Adrenal gland (tissue), 12 donors: ENCODE data around the gene NHERF1. TPM values are rescaled to one million over a fixed set of nuclear protein-coding genes. Genes with fewer than 3 reads are reported as not detected.

ENCODE experiments used
- DNase-seq, 7 donors: peaks; one replicate each; pipeline ENCODE4 v3.0.0-alpha.2; 2019 to 2020
- H3K27ac ChIP-seq, 5 donors: fragments of 200-600 bp; sonication (generic) in 4 of 5; 1 replicate in 3 of 5; 2 replicates in 2 of 5; pipeline versions ENCODE4 v1.5.1 to v1.8.0; 2016 to 2020; ENCODE audit warnings: mild to moderate bottlenecking in 1 of 5
- H3K27me3 ChIP-seq: fragments of 200-600 bp; 2 replicates; pipeline ENCODE4 v1.8.0; 2021
- H3K36me3 ChIP-seq, 2 donors: fragments of 200-600 bp; replicated peaks in 1 of 2; 1 replicate in 1 of 2; 2 replicates in 1 of 2; pipeline versions ENCODE4 v1.5.1 to v1.8.0; 2018 to 2022
- H3K4me1 ChIP-seq, 2 donors: fragments of 200-600 bp; replicated peaks in 1 of 2; 1 replicate in 1 of 2; 2 replicates in 1 of 2; pipeline versions ENCODE4 v1.5.1 to v1.8.0; 2018 to 2021
- H3K4me3 ChIP-seq, 4 donors: fragments of 200-600 bp; sonication (generic) in 3 of 4; one replicate each; pipeline ENCODE4 v1.5.1; 2016 to 2018
- H3K9me3 ChIP-seq, 3 donors: fragments of 200-600 bp; sonication (generic) in 1 of 3; replicated peaks in 1 of 3; 1 replicate in 2 of 3; 2 replicates in 1 of 3; pipeline versions ENCODE4 v1.5.1 to v1.8.0; 2016 to 2021
- CTCF ChIP-seq, 6 experiments: fragments of 450-650 bp in 4 of 6; fragments of 200-600 bp in 2 of 6; sonication (generic) in 1 of 6; IDR thresholded peaks; 1 replicate in 5 of 6; 2 replicates in 1 of 6; pipeline versions ENCODE4 v1.5.1 to v1.8.0; 2016 to 2021; ENCODE audit warnings: antibody characterized with exemption in 6 of 6, mild to moderate bottlenecking in 2 of 6, moderate library complexity in 1 of 6
- POLR2A ChIP-seq, 2 donors: fragments of 450-650 bp; IDR thresholded peaks; one replicate each; pipeline ENCODE4 v1.6.1; 2017; ENCODE audit warnings: antibody characterized with exemption in 2 of 2, mild to moderate bottlenecking in 2 of 2, moderate library complexity in 1 of 2
- WGBS, 4 donors: extraction: QIAGEN DNeasy Blood & Tissue Kit in 2 of 4; methylation state at CpG; one replicate each; pipeline versions ENCODE4 v1.1.5 to v1.1.7; 2013 to 2017; 5-methylcytosine and 5-hydroxymethylcytosine counted together
- intact Hi-C, 2 donors: fragments of 100-400 bp; cut with DNase I; formaldehyde crosslinking; loops; one replicate each; pipeline versions ENCODE4 v1.14.1 to v1.15.0; 2022 to 2023
- polyA plus RNA-seq, 3 donors: library from polyadenylated mRNA; stranded (reverse); fragments of 200-250 nt in 2 of 3; fragments of 350-450 nt in 1 of 3; fragmentation: Illumina TruSeq in 1 of 3; extraction: RNeasy Lipid Tissue Mini Kit (QIAGEN cat#74804) in 1 of 3; gene quantifications; one replicate each; pipeline ENCODE4 v1.2.3, GENCODE V29; 2013 to 2014
- total RNA-seq, 9 donors: library from RNA; depleted of rRNA in 4 of 9; stranded (reverse); fragments of >200 nt in 4 of 9; fragments of 120-200 nt in 1 of 9; fragmentation: NEBNext Ultra II Directional in 1 of 9; extraction: Animal tissue kit (Norgen Biotek cat#: 25700) in 1 of 9; gene quantifications; one replicate each; pipeline versions ENCODE4 v1.1.0 to v1.2.4, GENCODE V29; 2013 to 2023
- donor health status: healthy with polysubstance abuse.
- donor health status: Bipolar disorder and iron deficiency.
- donor health status: DM: yes; HTN: yes; CAD: no.
- donor health status: DM: no; HTN: no; CAD: no.
- donor health status: DM: no; HTN: no; CAD: no.
- donor health status: DM: yes; HTN: yes; CAD: no.

The NHERF1 gene
- total and polyA plus RNA-seq, 12 donors = 22.0 to 277 (median 209) TPM

GRCh38 chr17:74732042-74732867 is 16.2 kb upstream of the NHERF1 start:
- Histone ChIP-seq H3K4me3 (no peak overlapping the region), H3K9me3 (no peaks in the 10 kb centered on the region), H3K36me3 (no peaks in the 10 kb centered on the region), H3K27me3 (peaks cover 3% of the 10 kb centered on the region), H3K27ac (no peak overlapping the region), H3K4me1 (peaks cover 0 to 8% of the 10 kb centered on the region in 2 donors)
- no peak for TF ChIP-seq POLR2A (IDR thresholded peaks at IDR 0.05)
- no peak for TF ChIP-seq CTCF (IDR thresholded peaks at IDR 0.05)
- DNase-seq = no peak
- intact Hi-C loops = loop anchor here in 1 of 2 donors (10.0 kb wide), 1 partner anchor 77 kb away; no protein-coding TSS in a partner anchor
- 69 to 76% (median 73%) methylated on average over 12 of the region's 12 CpGs for WGBS, 4 donors

- H3K36me3 ChIP-seq = no peaks in the 10 kb centered on the region
- H3K4me3 ChIP-seq = no peak overlapping the region
- no peak for TF ChIP-seq CTCF (IDR thresholded peaks at IDR 0.05)
- no peak for TF ChIP-seq POLR2A (IDR thresholded peaks at IDR 0.05)
- H3K27ac ChIP-seq = no peak overlapping the region
- 61 to 66% (median 61%) methylated on average over 9 of the region's 9 CpGs for WGBS, 4 donors
- no peak for DNase-seq
- peaks cover 0 to 15% of the 10 kb centered on the region in 2 donors for H3K4me1 ChIP-seq
- peaks cover 16% of the 10 kb centered on the region for H3K27me3 ChIP-seq
- intact Hi-C loops = loop anchor here in 1 of 2 donors (10.0 kb wide), 1 partner anchor 79 kb away; no protein-coding TSS in a partner anchor
- no peaks in the 10 kb centered on the region for H3K9me3 ChIP-seq
Observed at GRCh38 chr17:74733365-74734122, 14.9 kb upstream of the NHERF1 start.

GRCh38 chr17:74734256-74734655 is 14.2 kb upstream of the NHERF1 start:
- peaks cover 0 to 15% of the 10 kb centered on the region in 2 donors for H3K4me1 ChIP-seq
- no peak for DNase-seq
- WGBS, 4 donors = 89 to 97% (median 91%) methylated on average over 3 of the region's 3 CpGs
- intact Hi-C loops = loop anchor here in 1 of 2 donors (10.0 kb wide), 1 partner anchor 79 kb away; no protein-coding TSS in a partner anchor
- H3K27me3 ChIP-seq = peaks cover 22% of the 10 kb centered on the region
- H3K4me3 ChIP-seq = no peak overlapping the region
- no peaks in the 10 kb centered on the region for H3K9me3 ChIP-seq
- TF ChIP-seq CTCF (IDR thresholded peaks at IDR 0.05) = no peak
- no peak for TF ChIP-seq POLR2A (IDR thresholded peaks at IDR 0.05)
- H3K27ac ChIP-seq = no peak overlapping the region
- no peaks in the 10 kb centered on the region for H3K36me3 ChIP-seq
